ENCODE results near the gene HOXD9.

HOXD9 gene

DNA sequence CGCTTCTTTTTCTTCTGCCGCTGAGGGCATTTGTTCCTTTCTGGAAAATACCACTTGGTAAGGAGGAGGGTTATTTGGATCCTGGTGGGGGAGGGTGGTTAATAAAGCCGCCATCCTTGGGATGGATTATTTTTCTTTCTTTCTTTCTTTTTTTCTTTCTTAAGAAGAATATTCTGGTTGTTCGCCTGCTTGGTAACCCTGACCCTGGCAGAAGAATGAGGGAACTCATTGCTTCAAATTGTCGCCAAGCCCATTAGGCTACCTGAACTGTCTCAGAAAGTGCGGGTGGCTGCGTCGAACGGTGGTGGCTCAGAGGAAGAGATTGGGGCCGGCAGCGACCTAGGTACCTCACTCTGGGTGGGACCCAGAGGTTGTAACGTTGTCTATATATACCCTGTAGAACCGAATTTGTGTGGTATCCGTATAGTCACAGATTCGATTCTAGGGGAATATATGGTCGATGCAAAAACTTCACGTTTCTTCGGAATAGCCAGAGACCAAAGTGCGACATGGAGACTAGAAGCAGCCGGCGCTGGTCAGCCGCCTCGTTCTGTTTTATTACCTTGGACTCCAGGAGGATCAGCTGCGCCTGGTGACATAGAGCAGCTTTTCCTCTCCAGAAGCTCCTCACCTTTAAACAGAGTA lies 27.5 kb downstream of the HOXD9 start:
- H3K79me2 ChIP-seq (ENCODE audit: insufficient read depth, low read length): no peaks in the 10 kb centered on the region
- H3K27me3 ChIP-seq (ENCODE audit: insufficient read depth, low read length, poor library complexity, severe bottlenecking): no peaks in the 10 kb centered on the region
- no peak overlapping the region for H3K4me3 ChIP-seq (ENCODE audit: low read length, poor library complexity, severe bottlenecking)
- no peaks in the 10 kb centered on the region for H3K9me3 ChIP-seq (ENCODE audit: insufficient read depth, low read depth, low read length)
- no peaks in the 10 kb centered on the region for H3K36me3 ChIP-seq (ENCODE audit: insufficient read depth, low read length)
- no peaks in the 10 kb centered on the region for H3F3A ChIP-seq (ENCODE audit: low read depth)
- no peaks in the 10 kb centered on the region for H3K4me1 ChIP-seq (ENCODE audit: insufficient read depth, low read length, poor library complexity, severe bottlenecking)
- no peak overlapping the region for H3K4me2 ChIP-seq (ENCODE audit: low read depth, low read length, poor library complexity, severe bottlenecking)
- no peak for TF ChIP-seq EZH2phosphoT487 (IDR thresholded peaks at IDR 0.05; ENCODE audit: borderline replicate concordance)
- no peak for TF ChIP-seq CTCF (conservative IDR thresholded peaks at IDR 0.05; ENCODE audit: low read length)
- no peaks in the 10 kb centered on the region for H4K20me1 ChIP-seq (ENCODE audit: insufficient read depth, low read length, poor library complexity, severe bottlenecking)
- no peak overlapping the region for H3K9ac ChIP-seq (ENCODE audit: low read depth, low read length, poor library complexity, severe bottlenecking)
- H3K9me2 ChIP-seq (replicated peaks; ENCODE audit: low read depth, low read length): no peaks in the 10 kb centered on the region
- no peak overlapping the region for H2AFZ ChIP-seq (ENCODE audit: low read length)

- Histone ChIP-seq H3K9ac (ENCODE audit: low read depth, low read length, poor library complexity, severe bottlenecking) (no peak overlapping the region), H3K79me2 (ENCODE audit: insufficient read depth, low read length) (no peaks in the 10 kb centered on the region), H2AFZ (ENCODE audit: low read length) (no peak overlapping the region), H3K9me3 (ENCODE audit: insufficient read depth, low read depth, low read length) (no peaks in the 10 kb centered on the region), H3K36me3 (ENCODE audit: insufficient read depth, low read length) (no peaks in the 10 kb centered on the region), H3K4me3 (ENCODE audit: low read length, poor library complexity, severe bottlenecking) (no peak overlapping the region), H3K4me2 (ENCODE audit: low read depth, low read length, poor library complexity, severe bottlenecking) (no peak overlapping the region), H3F3A (ENCODE audit: low read depth) (no peaks in the 10 kb centered on the region), H3K9me2 (replicated peaks; ENCODE audit: low read depth, low read length) (no peaks in the 10 kb centered on the region), H3K27me3 (ENCODE audit: insufficient read depth, low read length, poor library complexity, severe bottlenecking) (no peaks in the 10 kb centered on the region), H4K20me1 (ENCODE audit: insufficient read depth, low read length, poor library complexity, severe bottlenecking) (no peaks in the 10 kb centered on the region), H3K4me1 (ENCODE audit: insufficient read depth, low read length, poor library complexity, severe bottlenecking) (no peaks in the 10 kb centered on the region)
- TF ChIP-seq CTCF (conservative IDR thresholded peaks at IDR 0.05; ENCODE audit: low read length) (no peak), EZH2phosphoT487 (IDR thresholded peaks at IDR 0.05; ENCODE audit: borderline replicate concordance) (no peak)
Observed at GRCh38 chr2:176150584-176151441, 28.3 kb downstream of the HOXD9 start.

DNA sequence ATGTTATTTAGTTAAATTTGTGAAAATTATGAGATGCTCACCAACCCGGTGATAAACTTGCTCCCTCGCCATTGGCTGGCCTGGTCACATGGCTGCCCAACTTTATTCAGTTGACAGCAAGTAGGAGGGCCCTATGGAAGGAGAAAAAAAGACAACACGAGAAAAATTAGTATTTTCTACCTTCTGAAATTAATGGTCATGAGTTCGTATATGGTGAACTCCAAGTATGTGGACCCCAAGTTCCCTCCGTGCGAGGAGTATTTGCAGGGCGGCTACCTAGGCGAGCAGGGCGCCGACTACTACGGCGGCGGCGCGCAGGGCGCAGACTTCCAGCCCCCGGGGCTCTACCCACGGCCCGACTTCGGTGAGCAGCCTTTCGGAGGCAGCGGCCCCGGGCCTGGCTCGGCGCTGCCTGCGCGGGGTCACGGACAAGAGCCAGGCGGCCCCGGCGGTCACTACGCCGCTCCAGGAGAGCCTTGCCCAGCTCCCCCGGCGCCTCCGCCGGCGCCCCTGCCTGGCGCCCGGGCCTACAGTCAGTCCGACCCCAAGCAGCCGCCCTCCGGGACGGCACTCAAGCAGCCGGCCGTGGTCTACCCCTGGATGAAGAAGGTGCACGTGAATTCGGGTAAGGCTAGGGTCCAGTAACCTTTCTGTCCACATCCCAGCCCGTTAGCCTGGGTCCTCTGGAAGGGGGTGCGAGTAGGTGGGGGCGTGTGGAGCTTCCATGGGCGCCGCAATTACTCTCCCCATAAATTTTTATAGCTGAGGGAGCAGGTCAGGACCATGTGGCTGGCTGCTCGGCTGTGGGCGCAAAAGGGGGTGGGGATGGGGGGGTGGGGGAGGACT lies 29.1 kb downstream of the HOXD9 start, which contains the start of gene HOXD4:
Gene HOXD4 (plus strand): TSS at position 109 of the 846 bp plus-strand sequence. CDS start 84 bp downstream, at position 193.
- H3K79me2 ChIP-seq (ENCODE audit: insufficient read depth, low read length): no peaks in the 10 kb centered on the region
- no peak within 1 kb of the TSS for H2AFZ ChIP-seq (ENCODE audit: low read length)
- no peak within 1 kb of the TSS for H3K4me2 ChIP-seq (ENCODE audit: low read depth, low read length, poor library complexity, severe bottlenecking)
- H4K20me1 ChIP-seq (ENCODE audit: insufficient read depth, low read length, poor library complexity, severe bottlenecking): no peaks in the 10 kb centered on the region
- H3F3A ChIP-seq (ENCODE audit: low read depth): no peaks in the 10 kb centered on the region
- no peaks in the 10 kb centered on the region for H3K36me3 ChIP-seq (ENCODE audit: insufficient read depth, low read length)
- H3K27me3 ChIP-seq (ENCODE audit: insufficient read depth, low read length, poor library complexity, severe bottlenecking): no peaks in the 10 kb centered on the region
- no peak within 1 kb of the TSS for H3K4me3 ChIP-seq (ENCODE audit: low read length, poor library complexity, severe bottlenecking)
- H3K4me1 ChIP-seq (ENCODE audit: insufficient read depth, low read length, poor library complexity, severe bottlenecking): no peaks in the 10 kb centered on the region
- no peaks in the 10 kb centered on the region for H3K9me3 ChIP-seq (ENCODE audit: insufficient read depth, low read depth, low read length)
- no peaks in the 10 kb centered on the region for H3K9me2 ChIP-seq (replicated peaks; ENCODE audit: low read depth, low read length)
- H3K9ac ChIP-seq (ENCODE audit: low read depth, low read length, poor library complexity, severe bottlenecking): no peak within 1 kb of the TSS
- TF ChIP-seq EZH2phosphoT487 (IDR thresholded peaks at IDR 0.05; ENCODE audit: borderline replicate concordance): no peak
- no peak for TF ChIP-seq CTCF (conservative IDR thresholded peaks at IDR 0.05; ENCODE audit: low read length)

Data from Loucy (cell line).